Measurements from ENCODE around the gene PRKAR1A. TPM values are rescaled to one million over a fixed set of nuclear protein-coding genes. Genes with fewer than 3 reads are reported as not detected.

The PRKAR1A gene
- total RNA-seq, 1 donor from 2014 or later, result 272 TPM

DNA sequence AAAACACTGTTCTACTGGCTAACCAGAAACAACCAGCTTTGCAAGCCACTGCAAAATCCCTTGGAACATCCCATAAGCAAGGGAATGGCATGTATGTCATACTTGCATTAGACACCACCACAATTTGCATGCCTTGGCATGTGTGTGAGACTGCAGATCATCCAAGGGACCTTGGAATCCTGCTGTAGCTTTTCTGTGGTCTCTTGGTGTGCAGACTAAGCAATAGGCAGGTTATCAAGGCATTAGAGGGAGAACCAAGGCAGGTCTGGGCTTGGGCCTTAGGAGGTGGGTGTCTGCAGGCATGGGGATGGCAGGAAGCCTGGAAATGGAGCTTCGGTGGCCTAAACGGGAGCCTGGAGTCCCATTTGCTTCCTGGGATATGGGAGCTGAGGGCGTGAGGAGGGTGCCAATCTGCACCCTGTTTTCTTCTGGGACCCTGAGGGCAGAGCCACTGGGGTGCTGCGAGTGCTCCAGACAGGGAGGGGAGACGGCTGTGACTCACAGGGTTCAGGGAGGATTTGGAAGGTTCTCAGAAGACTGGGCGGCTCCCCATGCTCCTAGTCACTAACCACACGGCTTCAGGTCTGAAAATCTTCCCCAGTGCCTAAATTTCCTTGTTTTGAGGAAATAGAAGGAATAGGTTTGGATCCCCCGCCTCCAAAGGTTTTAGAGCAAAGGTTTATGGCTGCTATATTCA is 52.3 kb downstream of the PRKAR1A start:
- ChIA-PET CTCF (no interaction called here), POLR2A (no interaction called here)
- Mint-ChIP-seq H3K27ac (no peak overlapping the region), H3K27me3 (peaks cover 12% of the 10 kb centered on the region), H3K4me1 (no peaks in the 10 kb centered on the region), H3K4me3 (no peak overlapping the region), H3K36me3 (ENCODE audit: low read depth) (no peaks in the 10 kb centered on the region), H3K9me3 (no peaks in the 10 kb centered on the region)
- no peak for ATAC-seq (ENCODE audit: low read depth)
- no peak for DNase-seq
- intact Hi-C loops (cut with micrococcal nuclease), result no loop called here
- TF ChIP-seq, protein P1, sequence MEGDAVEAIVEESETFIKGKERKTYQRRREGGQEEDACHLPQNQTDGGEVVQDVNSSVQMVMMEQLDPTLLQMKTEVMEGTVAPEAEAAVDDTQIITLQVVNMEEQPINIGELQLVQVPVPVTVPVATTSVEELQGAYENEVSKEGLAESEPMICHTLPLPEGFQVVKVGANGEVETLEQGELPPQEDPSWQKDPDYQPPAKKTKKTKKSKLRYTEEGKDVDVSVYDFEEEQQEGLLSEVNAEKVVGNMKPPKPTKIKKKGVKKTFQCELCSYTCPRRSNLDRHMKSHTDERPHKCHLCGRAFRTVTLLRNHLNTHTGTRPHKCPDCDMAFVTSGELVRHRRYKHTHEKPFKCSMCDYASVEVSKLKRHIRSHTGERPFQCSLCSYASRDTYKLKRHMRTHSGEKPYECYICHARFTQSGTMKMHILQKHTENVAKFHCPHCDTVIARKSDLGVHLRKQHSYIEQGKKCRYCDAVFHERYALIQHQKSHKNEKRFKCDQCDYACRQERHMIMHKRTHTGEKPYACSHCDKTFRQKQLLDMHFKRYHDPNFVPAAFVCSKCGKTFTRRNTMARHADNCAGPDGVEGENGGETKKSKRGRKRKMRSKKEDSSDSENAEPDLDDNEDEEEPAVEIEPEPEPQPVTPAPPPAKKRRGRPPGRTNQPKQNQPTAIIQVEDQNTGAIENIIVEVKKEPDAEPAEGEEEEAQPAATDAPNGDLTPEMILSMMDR (IDR thresholded peaks at IDR 0.05), result no peak

GRCh38 chr17:68565661-68566441 is 53.6 kb downstream of the PRKAR1A start:
- ChIA-PET CTCF (no interaction called here), POLR2A (no interaction called here)
- intact Hi-C loops (cut with micrococcal nuclease), result no loop called here
- Mint-ChIP-seq H3K27me3 (peaks cover 12% of the 10 kb centered on the region), H3K4me3 (no peak overlapping the region), H3K27ac (no peak overlapping the region), H3K4me1 (no peaks in the 10 kb centered on the region), H3K9me3 (no peaks in the 10 kb centered on the region), H3K36me3 (ENCODE audit: low read depth) (no peaks in the 10 kb centered on the region)
- TF ChIP-seq, protein P1 (IDR thresholded peaks at IDR 0.05), result no peak
- no peak for ATAC-seq (ENCODE audit: low read depth)
- DNase-seq, result no peak

DNA sequence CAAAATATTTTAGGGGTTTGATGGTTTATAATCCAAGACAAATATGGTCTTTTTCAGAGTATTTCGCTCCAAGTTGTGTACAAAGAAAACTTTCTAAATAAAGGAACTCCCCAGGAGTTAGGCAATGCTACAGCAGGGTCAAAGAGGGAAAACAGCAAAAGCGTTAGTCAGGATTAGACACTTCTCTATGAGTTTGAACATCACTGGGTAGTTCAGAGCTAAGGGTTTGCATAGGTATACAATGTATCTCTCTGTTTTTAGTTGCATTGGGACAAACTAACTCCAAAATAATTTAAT is 54.2 kb downstream of the PRKAR1A start:
- ChIA-PET CTCF (no interaction called here), POLR2A (no interaction called here)
- no peaks in the 10 kb centered on the region for H3K9me3 Mint-ChIP-seq
- peaks cover 12% of the 10 kb centered on the region for H3K27me3 Mint-ChIP-seq
- no peaks in the 10 kb centered on the region for H3K4me1 Mint-ChIP-seq
- intact Hi-C loops (cut with micrococcal nuclease), result no loop called here
- H3K4me3 Mint-ChIP-seq, result no peak overlapping the region
- TF ChIP-seq, protein P1 (IDR thresholded peaks at IDR 0.05), result no peak
- no peaks in the 10 kb centered on the region for H3K36me3 Mint-ChIP-seq (ENCODE audit: low read depth)
- no peak overlapping the region for H3K27ac Mint-ChIP-seq
- no peak for ATAC-seq (ENCODE audit: low read depth)
- DNase-seq, result no peak

DNA sequence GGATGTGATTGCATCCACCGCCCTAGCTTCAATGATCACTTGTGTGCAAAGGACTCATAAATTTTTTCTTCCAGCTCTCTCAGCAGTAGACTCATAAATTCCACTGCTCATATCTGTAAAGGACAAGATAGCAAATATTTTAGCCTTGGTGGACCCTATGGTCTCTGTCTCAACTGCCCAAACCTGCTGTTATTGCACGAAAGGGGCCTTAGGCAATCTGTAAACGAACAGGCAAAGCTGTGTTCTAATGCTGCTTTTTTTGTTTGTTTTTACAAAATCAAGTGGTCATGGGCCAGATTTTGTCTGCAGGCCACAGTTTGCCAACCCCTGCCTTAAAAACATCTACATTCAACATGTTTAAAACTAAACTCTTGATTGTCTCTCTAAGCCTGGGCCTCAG is 54.8 kb downstream of the PRKAR1A start:
- ChIA-PET CTCF (no interaction called here), POLR2A (no interaction called here)
- no peaks in the 10 kb centered on the region for H3K4me1 Mint-ChIP-seq
- no peak overlapping the region for H3K4me3 Mint-ChIP-seq
- no peak overlapping the region for H3K27ac Mint-ChIP-seq
- intact Hi-C loops (cut with micrococcal nuclease), result no loop called here
- no peaks in the 10 kb centered on the region for H3K9me3 Mint-ChIP-seq
- TF ChIP-seq, protein P1 (IDR thresholded peaks at IDR 0.05), result no peak
- ATAC-seq (ENCODE audit: low read depth), result no peak
- peaks cover 12% of the 10 kb centered on the region for H3K27me3 Mint-ChIP-seq
- DNase-seq, result no peak
- no peaks in the 10 kb centered on the region for H3K36me3 Mint-ChIP-seq (ENCODE audit: low read depth)

DNA sequence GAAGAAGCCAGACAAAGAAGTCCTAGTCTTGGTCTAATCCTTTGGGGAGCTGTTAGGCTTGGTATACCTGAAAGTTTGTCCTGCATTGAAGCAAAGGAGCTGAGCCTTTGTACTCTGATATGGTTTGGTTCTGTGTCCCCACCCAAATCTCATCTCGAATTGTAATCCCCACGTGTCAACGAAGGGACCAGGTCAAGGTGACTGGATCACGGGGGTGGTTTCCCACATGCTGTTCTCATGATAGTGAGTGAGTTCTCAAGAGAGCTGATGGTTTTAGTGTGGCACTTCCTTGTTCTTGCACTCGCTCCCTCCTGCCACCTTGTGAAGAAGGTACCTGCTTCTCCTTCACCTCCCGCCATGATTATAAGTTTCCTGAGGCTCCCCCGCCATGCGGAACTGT is 55.4 kb downstream of the PRKAR1A start:
- ChIA-PET POLR2A (no interaction called here), CTCF (no interaction called here)
- H3K27ac Mint-ChIP-seq, result no peak overlapping the region
- no peak for DNase-seq
- H3K27me3 Mint-ChIP-seq, result peaks cover 12% of the 10 kb centered on the region
- ATAC-seq (ENCODE audit: low read depth), result no peak
- H3K36me3 Mint-ChIP-seq (ENCODE audit: low read depth), result no peaks in the 10 kb centered on the region
- TF ChIP-seq, protein P1 (IDR thresholded peaks at IDR 0.05), result no peak
- intact Hi-C loops (cut with micrococcal nuclease), result no loop called here
- no peak overlapping the region for H3K4me3 Mint-ChIP-seq
- H3K9me3 Mint-ChIP-seq, result no peaks in the 10 kb centered on the region
- no peaks in the 10 kb centered on the region for H3K4me1 Mint-ChIP-seq

Data from activated B cell treated with CpG ODN at 0.5 μM for 24 hours (primary cell).